Measurements from ENCODE around the gene WBP1L. TPM values are rescaled to one million over a fixed set of nuclear protein-coding genes. Genes with fewer than 3 reads are reported as not detected.

The WBP1L gene
- total RNA-seq, 6 experiments from 2014 or later: 34.9 to 40.7 (median 38.6) TPM

GRCh38 chr10:102718220-102718619 is 25.5 kb upstream of the WBP1L start:
- Mint-ChIP-seq H3K27ac (peak overlapping the region; percentile 37; the same call in 1 of the 2 replicates), H3K36me3 (ENCODE audit: low read depth) (peaks cover 5% of the 10 kb centered on the region), H3K9me3 (no peaks in the 10 kb centered on the region), H3K27me3 (ENCODE audit: insufficient read depth) (no peaks in the 10 kb centered on the region), H3K4me3 (no peak overlapping the region), H3K4me1 (ENCODE audit: low read depth) (peaks cover 51% of the 10 kb centered on the region)
- TF ChIP-seq CTCF (IDR thresholded peaks at IDR 0.05): no peak
- DNase-seq: peak; percentile 43

- no peak for DNase-seq
- TF ChIP-seq CTCF (IDR thresholded peaks at IDR 0.05): no peak
- H3K27me3 Mint-ChIP-seq (ENCODE audit: insufficient read depth): no peaks in the 10 kb centered on the region
- H3K4me3 Mint-ChIP-seq: no peak overlapping the region
- H3K4me1 Mint-ChIP-seq (ENCODE audit: low read depth): peaks cover 47% of the 10 kb centered on the region
- H3K27ac Mint-ChIP-seq: no peak overlapping the region; the same call in 1 of the 2 replicates
- no peaks in the 10 kb centered on the region for H3K9me3 Mint-ChIP-seq
- H3K36me3 Mint-ChIP-seq (ENCODE audit: low read depth): peaks cover 13% of the 10 kb centered on the region
Measured at GRCh38 chr10:102720337-102720736, 23.4 kb upstream of the WBP1L start.

GRCh38 chr10:102720775-102721301 is 22.9 kb upstream of the WBP1L start:
- H3K4me3 Mint-ChIP-seq: no peak overlapping the region
- TF ChIP-seq CTCF (IDR thresholded peaks at IDR 0.05): no peak
- H3K27ac Mint-ChIP-seq: no peak overlapping the region
- H3K36me3 Mint-ChIP-seq (ENCODE audit: low read depth): peaks cover 13% of the 10 kb centered on the region
- H3K4me1 Mint-ChIP-seq (ENCODE audit: low read depth): peaks cover 43% of the 10 kb centered on the region
- no peaks in the 10 kb centered on the region for H3K9me3 Mint-ChIP-seq
- no peak for DNase-seq
- no peaks in the 10 kb centered on the region for H3K27me3 Mint-ChIP-seq (ENCODE audit: insufficient read depth)

- Mint-ChIP-seq H3K9me3 (no peaks in the 10 kb centered on the region), H3K4me3 (no peak overlapping the region), H3K4me1 (ENCODE audit: low read depth) (peaks cover 42% of the 10 kb centered on the region), H3K36me3 (ENCODE audit: low read depth) (peaks cover 19% of the 10 kb centered on the region), H3K27ac (peak overlapping the region; percentile 37), H3K27me3 (ENCODE audit: insufficient read depth) (no peaks in the 10 kb centered on the region)
- DNase-seq: no peak
- TF ChIP-seq CTCF (IDR thresholded peaks at IDR 0.05): no peak
Measured at GRCh38 chr10:102721954-102722353, 21.8 kb upstream of the WBP1L start.

GRCh38 chr10:102723989-102724388 is 19.8 kb upstream of the WBP1L start:
- H3K4me3 Mint-ChIP-seq: no peak overlapping the region
- no peak overlapping the region for H3K27ac Mint-ChIP-seq
- no peaks in the 10 kb centered on the region for H3K27me3 Mint-ChIP-seq (ENCODE audit: insufficient read depth)
- TF ChIP-seq CTCF (IDR thresholded peaks at IDR 0.05): no peak
- H3K9me3 Mint-ChIP-seq: no peaks in the 10 kb centered on the region
- DNase-seq: no peak
- H3K4me1 Mint-ChIP-seq (ENCODE audit: low read depth): peaks cover 27% of the 10 kb centered on the region
- peaks cover 19% of the 10 kb centered on the region for H3K36me3 Mint-ChIP-seq (ENCODE audit: low read depth)

Measured in HFFc6 (cell line).